NB4 (cell line): ENCODE data around the gene LYPD5.

Source experiments
- MYC ChIP-seq: IDR thresholded peaks from 2 replicates; pipeline ENCODE4 v1.6.1; 2011; ENCODE audit warnings: low read depth, low read length
- POLR2A ChIP-seq: IDR thresholded peaks from 2 replicates; pipeline ENCODE4 v1.6.1; 2011; ENCODE audit warnings: mild to moderate bottlenecking; ENCODE audit not compliant: insufficient read length; ENCODE audit errors: extremely low read depth
- TF ChIP-seq, protein P1 (sequence below): IDR thresholded peaks from one replicate; pipeline ENCODE4 v1.5.1; 2012; ENCODE audit warnings: low read depth, low read length
- TF ChIP-seq, protein P2 (sequence below): IDR thresholded peaks from 2 replicates; pipeline ENCODE4 v1.6.1; 2011; ENCODE audit warnings: low read depth, low read length

DNA sequence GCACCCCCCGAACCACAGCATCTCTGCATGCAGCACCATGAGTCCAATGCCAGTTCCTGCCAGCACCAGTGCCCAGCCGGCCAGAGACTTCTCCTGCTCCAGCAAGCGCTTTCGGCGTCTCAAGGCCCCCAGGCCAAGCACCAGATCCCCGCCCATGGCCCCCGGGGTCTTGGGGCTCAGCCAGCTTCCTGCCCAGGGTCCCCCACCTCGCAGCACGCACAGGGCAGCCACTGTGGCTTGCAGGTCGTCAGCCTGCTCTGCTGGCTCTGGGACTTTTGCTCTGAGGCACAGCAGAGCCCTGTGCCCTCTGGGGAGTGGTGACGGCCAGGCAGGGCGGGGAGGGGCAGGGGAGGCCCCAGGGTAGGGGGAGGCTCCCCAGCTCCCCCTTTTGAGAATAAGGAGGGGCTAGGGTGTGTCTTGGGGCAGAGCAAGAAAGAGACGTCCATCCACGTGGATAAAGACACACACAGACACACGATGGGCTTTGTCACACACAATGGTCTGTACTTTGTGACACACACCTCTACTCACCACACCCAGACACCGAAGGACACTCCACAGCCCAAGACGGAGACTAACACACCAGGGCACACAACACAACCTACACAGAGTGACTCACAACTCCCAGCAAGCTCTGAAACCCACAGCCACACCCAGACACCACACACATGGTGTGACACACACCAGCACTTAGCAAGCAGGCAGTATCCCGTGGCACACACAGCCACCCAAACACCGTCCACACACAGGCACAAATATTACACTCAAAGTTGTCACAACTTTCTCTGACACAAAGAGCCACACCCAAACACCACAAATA lies 21.3 kb downstream of the LYPD5 start, which contains the start of gene KCNN4:
- TF ChIP-seq, protein P1, sequence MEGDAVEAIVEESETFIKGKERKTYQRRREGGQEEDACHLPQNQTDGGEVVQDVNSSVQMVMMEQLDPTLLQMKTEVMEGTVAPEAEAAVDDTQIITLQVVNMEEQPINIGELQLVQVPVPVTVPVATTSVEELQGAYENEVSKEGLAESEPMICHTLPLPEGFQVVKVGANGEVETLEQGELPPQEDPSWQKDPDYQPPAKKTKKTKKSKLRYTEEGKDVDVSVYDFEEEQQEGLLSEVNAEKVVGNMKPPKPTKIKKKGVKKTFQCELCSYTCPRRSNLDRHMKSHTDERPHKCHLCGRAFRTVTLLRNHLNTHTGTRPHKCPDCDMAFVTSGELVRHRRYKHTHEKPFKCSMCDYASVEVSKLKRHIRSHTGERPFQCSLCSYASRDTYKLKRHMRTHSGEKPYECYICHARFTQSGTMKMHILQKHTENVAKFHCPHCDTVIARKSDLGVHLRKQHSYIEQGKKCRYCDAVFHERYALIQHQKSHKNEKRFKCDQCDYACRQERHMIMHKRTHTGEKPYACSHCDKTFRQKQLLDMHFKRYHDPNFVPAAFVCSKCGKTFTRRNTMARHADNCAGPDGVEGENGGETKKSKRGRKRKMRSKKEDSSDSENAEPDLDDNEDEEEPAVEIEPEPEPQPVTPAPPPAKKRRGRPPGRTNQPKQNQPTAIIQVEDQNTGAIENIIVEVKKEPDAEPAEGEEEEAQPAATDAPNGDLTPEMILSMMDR: no peak
- TF ChIP-seq MYC: no peak
- peak; percentile 34 for TF ChIP-seq POLR2A
- TF ChIP-seq, protein P2, sequence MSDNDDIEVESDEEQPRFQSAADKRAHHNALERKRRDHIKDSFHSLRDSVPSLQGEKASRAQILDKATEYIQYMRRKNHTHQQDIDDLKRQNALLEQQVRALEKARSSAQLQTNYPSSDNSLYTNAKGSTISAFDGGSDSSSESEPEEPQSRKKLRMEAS: peak; percentile 23; the same call in 1 of the 2 replicates
